GM20000 (cell line): ENCODE results near the gene CHCHD3.

Source experiments
- DNase-seq: peaks from one replicate; pipeline ENCODE4 v3.0.0; 2012; ENCODE audit warnings: low spot score
- CTCF ChIP-seq: IDR thresholded peaks from 2 replicates; pipeline ENCODE4 v1.5.1; 2012; ENCODE audit warnings: mild to moderate bottlenecking, control low read depth; ENCODE audit errors: extremely low read depth, missing control alignments

CHCHD3 gene

GRCh38 chr7:132991615-132992587 lies 90.0 kb downstream of the CHCHD3 start:
- no peak for TF ChIP-seq CTCF
- no peak for DNase-seq

GRCh38 chr7:132988117-132988516 lies 93.8 kb downstream of the CHCHD3 start:
- no peak for TF ChIP-seq CTCF
- no peak for DNase-seq

- DNase-seq, result no peak
- no peak for TF ChIP-seq CTCF
Measured at GRCh38 chr7:132980402-132980801, 101.5 kb downstream of the CHCHD3 start.

- no peak for TF ChIP-seq CTCF
Measured at GRCh38 chr7:132979524-132979923, 102.4 kb downstream of the CHCHD3 start.

GRCh38 chr7:132977234-132977633 lies 104.7 kb downstream of the CHCHD3 start:
- no peak for DNase-seq

More at GRCh38 chr7:132979524-132979923, 102.4 kb downstream of the CHCHD3 start:
- no peak for DNase-seq

GRCh38 chr7:132972745-132973144 lies 109.1 kb downstream of the CHCHD3 start:
- DNase-seq, result no peak
- no peak for TF ChIP-seq CTCF

More at GRCh38 chr7:132977234-132977633, 104.7 kb downstream of the CHCHD3 start:
- no peak for TF ChIP-seq CTCF

- TF ChIP-seq CTCF, result no peak
- no peak for DNase-seq
Measured at GRCh38 chr7:132970257-132970656, 111.6 kb downstream of the CHCHD3 start.
